ENCODE data around the gene USE1. TPM values are rescaled to one million over a fixed set of nuclear protein-coding genes. Genes with fewer than 3 reads are reported as not detected.

USE1 gene
- total and polyA plus RNA-seq, 9 of the 15 experiments (the other 6 are each of a cell fraction or from before 2014, with no cell fraction given) = 17.3 to 52.4 (median 34.0) TPM

DNA sequence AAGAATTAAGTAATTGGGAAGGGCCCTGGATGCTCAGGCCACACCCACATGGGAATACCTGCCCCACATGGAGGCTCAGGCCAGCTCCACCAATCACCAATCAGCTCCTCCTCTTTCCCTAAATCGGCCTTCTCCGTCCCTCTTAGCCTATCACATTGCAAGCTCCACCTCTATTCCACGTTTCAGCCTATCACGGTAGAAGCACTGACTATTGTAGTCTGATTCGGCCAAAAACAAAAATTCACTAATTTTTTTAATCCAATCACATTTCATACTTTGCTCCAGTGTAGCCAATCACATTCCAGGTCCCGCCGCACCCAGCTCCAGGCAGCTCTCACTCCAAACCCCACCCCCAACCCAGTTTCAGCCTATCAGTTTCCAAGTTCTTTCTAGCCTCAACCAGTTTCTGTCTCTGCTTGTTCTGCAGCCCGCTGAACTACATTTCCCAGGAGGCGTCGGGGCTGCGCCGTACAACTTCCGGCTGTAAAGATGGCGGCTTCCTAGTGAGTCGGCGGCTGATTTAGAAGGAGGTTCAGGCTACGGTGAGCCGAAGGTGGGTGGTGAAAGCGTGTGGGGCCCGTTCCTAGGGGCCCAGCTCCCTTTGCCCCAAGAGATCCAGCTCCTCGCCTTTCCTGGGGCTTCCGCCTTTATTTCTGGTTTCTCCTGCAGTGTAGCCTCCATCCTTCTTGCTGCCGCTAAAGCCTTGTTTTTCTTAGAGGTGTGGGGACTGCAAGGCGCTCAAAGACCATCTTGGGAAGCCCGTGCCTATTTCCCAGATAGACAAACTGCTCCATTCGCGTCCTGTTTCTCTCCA lies 52.0 kb downstream of the USE1 start, which contains the start of gene BABAM1 (continued):
- no peak for TF ChIP-seq CBX5 (IDR thresholded peaks at IDR 0.05; ENCODE audit: borderline replicate concordance, low read depth)
- TF ChIP-seq, protein P1, sequence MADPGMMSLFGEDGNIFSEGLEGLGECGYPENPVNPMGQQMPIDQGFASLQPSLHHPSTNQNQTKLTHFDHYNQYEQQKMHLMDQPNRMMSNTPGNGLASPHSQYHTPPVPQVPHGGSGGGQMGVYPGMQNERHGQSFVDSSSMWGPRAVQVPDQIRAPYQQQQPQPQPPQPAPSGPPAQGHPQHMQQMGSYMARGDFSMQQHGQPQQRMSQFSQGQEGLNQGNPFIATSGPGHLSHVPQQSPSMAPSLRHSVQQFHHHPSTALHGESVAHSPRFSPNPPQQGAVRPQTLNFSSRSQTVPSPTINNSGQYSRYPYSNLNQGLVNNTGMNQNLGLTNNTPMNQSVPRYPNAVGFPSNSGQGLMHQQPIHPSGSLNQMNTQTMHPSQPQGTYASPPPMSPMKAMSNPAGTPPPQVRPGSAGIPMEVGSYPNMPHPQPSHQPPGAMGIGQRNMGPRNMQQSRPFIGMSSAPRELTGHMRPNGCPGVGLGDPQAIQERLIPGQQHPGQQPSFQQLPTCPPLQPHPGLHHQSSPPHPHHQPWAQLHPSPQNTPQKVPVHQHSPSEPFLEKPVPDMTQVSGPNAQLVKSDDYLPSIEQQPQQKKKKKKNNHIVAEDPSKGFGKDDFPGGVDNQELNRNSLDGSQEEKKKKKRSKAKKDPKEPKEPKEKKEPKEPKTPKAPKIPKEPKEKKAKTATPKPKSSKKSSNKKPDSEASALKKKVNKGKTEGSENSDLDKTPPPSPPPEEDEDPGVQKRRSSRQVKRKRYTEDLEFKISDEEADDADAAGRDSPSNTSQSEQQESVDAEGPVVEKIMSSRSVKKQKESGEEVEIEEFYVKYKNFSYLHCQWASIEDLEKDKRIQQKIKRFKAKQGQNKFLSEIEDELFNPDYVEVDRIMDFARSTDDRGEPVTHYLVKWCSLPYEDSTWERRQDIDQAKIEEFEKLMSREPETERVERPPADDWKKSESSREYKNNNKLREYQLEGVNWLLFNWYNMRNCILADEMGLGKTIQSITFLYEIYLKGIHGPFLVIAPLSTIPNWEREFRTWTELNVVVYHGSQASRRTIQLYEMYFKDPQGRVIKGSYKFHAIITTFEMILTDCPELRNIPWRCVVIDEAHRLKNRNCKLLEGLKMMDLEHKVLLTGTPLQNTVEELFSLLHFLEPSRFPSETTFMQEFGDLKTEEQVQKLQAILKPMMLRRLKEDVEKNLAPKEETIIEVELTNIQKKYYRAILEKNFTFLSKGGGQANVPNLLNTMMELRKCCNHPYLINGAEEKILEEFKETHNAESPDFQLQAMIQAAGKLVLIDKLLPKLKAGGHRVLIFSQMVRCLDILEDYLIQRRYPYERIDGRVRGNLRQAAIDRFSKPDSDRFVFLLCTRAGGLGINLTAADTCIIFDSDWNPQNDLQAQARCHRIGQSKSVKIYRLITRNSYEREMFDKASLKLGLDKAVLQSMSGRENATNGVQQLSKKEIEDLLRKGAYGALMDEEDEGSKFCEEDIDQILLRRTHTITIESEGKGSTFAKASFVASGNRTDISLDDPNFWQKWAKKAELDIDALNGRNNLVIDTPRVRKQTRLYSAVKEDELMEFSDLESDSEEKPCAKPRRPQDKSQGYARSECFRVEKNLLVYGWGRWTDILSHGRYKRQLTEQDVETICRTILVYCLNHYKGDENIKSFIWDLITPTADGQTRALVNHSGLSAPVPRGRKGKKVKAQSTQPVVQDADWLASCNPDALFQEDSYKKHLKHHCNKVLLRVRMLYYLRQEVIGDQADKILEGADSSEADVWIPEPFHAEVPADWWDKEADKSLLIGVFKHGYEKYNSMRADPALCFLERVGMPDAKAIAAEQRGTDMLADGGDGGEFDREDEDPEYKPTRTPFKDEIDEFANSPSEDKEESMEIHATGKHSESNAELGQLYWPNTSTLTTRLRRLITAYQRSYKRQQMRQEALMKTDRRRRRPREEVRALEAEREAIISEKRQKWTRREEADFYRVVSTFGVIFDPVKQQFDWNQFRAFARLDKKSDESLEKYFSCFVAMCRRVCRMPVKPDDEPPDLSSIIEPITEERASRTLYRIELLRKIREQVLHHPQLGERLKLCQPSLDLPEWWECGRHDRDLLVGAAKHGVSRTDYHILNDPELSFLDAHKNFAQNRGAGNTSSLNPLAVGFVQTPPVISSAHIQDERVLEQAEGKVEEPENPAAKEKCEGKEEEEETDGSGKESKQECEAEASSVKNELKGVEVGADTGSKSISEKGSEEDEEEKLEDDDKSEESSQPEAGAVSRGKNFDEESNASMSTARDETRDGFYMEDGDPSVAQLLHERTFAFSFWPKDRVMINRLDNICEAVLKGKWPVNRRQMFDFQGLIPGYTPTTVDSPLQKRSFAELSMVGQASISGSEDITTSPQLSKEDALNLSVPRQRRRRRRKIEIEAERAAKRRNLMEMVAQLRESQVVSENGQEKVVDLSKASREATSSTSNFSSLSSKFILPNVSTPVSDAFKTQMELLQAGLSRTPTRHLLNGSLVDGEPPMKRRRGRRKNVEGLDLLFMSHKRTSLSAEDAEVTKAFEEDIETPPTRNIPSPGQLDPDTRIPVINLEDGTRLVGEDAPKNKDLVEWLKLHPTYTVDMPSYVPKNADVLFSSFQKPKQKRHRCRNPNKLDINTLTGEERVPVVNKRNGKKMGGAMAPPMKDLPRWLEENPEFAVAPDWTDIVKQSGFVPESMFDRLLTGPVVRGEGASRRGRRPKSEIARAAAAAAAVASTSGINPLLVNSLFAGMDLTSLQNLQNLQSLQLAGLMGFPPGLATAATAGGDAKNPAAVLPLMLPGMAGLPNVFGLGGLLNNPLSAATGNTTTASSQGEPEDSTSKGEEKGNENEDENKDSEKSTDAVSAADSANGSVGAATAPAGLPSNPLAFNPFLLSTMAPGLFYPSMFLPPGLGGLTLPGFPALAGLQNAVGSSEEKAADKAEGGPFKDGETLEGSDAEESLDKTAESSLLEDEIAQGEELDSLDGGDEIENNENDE (IDR thresholded peaks at IDR 0.05; ENCODE audit: low read depth, low read length) = no peak
- TF ChIP-seq NEUROD1 (IDR thresholded peaks at IDR 0.05; ENCODE audit: borderline replicate concordance, low read depth, low read length, partially characterized antibody) = peak; percentile 97
- TF ChIP-seq, protein P2, sequence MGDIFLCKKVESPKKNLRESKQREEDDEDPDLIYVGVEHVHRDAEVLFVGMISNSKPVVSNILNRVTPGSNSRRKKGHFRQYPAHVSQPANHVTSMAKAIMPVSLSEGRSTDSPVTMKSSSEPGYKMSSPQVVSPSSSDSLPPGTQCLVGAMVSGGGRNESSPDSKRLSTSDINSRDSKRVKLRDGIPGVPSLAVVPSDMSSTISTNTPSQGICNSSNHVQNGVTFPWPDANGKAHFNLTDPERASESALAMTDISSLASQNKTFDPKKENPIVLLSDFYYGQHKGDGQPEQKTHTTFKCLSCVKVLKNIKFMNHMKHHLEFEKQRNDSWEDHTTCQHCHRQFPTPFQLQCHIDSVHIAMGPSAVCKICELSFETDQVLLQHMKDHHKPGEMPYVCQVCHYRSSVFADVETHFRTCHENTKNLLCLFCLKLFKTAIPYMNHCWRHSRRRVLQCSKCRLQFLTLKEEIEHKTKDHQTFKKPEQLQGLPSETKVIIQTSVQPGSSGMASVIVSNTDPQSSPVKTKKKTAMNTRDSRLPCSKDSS (IDR thresholded peaks at IDR 0.05; ENCODE audit: low read depth, partially characterized antibody) = no peak
- TF ChIP-seq, protein P3, sequence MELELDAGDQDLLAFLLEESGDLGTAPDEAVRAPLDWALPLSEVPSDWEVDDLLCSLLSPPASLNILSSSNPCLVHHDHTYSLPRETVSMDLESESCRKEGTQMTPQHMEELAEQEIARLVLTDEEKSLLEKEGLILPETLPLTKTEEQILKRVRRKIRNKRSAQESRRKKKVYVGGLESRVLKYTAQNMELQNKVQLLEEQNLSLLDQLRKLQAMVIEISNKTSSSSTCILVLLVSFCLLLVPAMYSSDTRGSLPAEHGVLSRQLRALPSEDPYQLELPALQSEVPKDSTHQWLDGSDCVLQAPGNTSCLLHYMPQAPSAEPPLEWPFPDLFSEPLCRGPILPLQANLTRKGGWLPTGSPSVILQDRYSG (tag; conservative IDR thresholded peaks at IDR 0.05; ENCODE audit: low read depth) = peak; percentile 94
- TF ChIP-seq NFATC3 (IDR thresholded peaks at IDR 0.05) = no peak
- TF ChIP-seq EHMT2 (IDR thresholded peaks at IDR 0.05) = no peak
- TF ChIP-seq TCF3 (CRISPR knock-in tag; IDR thresholded peaks at IDR 0.05) = no peak
- no peak for TF ChIP-seq SMARCE1 (IDR thresholded peaks at IDR 0.05)
- no peak for TF ChIP-seq ZNF347 (CRISPR knock-in tag; IDR thresholded peaks at IDR 0.05; ENCODE audit: low read depth)
- TF ChIP-seq U2AF1 (optimal IDR thresholded peaks at IDR 0.05; ENCODE audit: low read depth, low read length) = no peak
- TF ChIP-seq FOXJ3 (CRISPR knock-in tag; IDR thresholded peaks at IDR 0.05) = no peak
- TF ChIP-seq CCNT2 (IDR thresholded peaks at IDR 0.05; ENCODE audit: borderline replicate concordance, extremely low read depth, insufficient read length, low read depth, low read length) = no peak
- TF ChIP-seq CCAR2 (IDR thresholded peaks at IDR 0.05; ENCODE audit: low read depth, low read length) = no peak

All from K562 (cell line).